Non-pigmented ciliary epithelial cell (primary cell): ENCODE measurements around the gene ASAP2.
"Not testable (repeated sequence)": the region's sequence is repeated elsewhere in the genome, so short reads cannot be mapped to it uniquely, and the experiment has no call there.

Source experiments
- DNase-seq: peaks from one replicate; pipeline ENCODE4 v3.0.0-alpha.2; 2010; ENCODE audit warnings: low read depth

The ASAP2 gene

GRCh38 chr2:9212661-9213411, 6.2 kb downstream of the ASAP2 start:
- DNase-seq: no peak

GRCh38 chr2:9213477-9214051, 7.0 kb downstream of the ASAP2 start:
- DNase-seq: no peak

GRCh38 chr2:9214873-9215272, 8.3 kb downstream of the ASAP2 start:
- no peak for DNase-seq

- no peak for DNase-seq
Measured at GRCh38 chr2:9215680-9216079, 9.1 kb downstream of the ASAP2 start.

GRCh38 chr2:9216143-9216542, 9.5 kb downstream of the ASAP2 start:
- DNase-seq: not testable (repeated sequence)

GRCh38 chr2:9217838-9218770, 11.5 kb downstream of the ASAP2 start:
- DNase-seq: no peak

GRCh38 chr2:9219027-9219445, 12.4 kb downstream of the ASAP2 start:
- DNase-seq: no peak

- no peak for DNase-seq
Measured at GRCh38 chr2:9220201-9220600, 13.6 kb downstream of the ASAP2 start.

GRCh38 chr2:9221223-9221622, 14.6 kb downstream of the ASAP2 start:
- no peak for DNase-seq

- no peak for DNase-seq
Measured at GRCh38 chr2:9222239-9222892, 15.8 kb downstream of the ASAP2 start.

GRCh38 chr2:9222893-9223287, 16.3 kb downstream of the ASAP2 start:
- DNase-seq: no peak

GRCh38 chr2:9225806-9226205, 19.2 kb downstream of the ASAP2 start:
- DNase-seq: no peak

- no peak for DNase-seq
Measured at GRCh38 chr2:9226458-9227380, 20.1 kb downstream of the ASAP2 start.

- peak; percentile 71 for DNase-seq
Measured at GRCh38 chr2:9228088-9228751, 21.6 kb downstream of the ASAP2 start.

GRCh38 chr2:9228781-9229469, 22.3 kb downstream of the ASAP2 start:
- no peak for DNase-seq

- DNase-seq: no peak
Measured at GRCh38 chr2:9229470-9229820, 22.8 kb downstream of the ASAP2 start.

- DNase-seq: no peak
Measured at GRCh38 chr2:9230051-9230802, 23.6 kb downstream of the ASAP2 start.

- no peak for DNase-seq
Measured at GRCh38 chr2:9230881-9231280, 24.3 kb downstream of the ASAP2 start.
